ENCODE results near the gene DUOX1. TPM values are rescaled to one million over a fixed set of nuclear protein-coding genes. Genes with fewer than 3 reads are reported as not detected.

The DUOX1 gene
- total RNA-seq, 4 donors from 2014 or later, result 87.5 to 202 (median 122) TPM

DNA sequence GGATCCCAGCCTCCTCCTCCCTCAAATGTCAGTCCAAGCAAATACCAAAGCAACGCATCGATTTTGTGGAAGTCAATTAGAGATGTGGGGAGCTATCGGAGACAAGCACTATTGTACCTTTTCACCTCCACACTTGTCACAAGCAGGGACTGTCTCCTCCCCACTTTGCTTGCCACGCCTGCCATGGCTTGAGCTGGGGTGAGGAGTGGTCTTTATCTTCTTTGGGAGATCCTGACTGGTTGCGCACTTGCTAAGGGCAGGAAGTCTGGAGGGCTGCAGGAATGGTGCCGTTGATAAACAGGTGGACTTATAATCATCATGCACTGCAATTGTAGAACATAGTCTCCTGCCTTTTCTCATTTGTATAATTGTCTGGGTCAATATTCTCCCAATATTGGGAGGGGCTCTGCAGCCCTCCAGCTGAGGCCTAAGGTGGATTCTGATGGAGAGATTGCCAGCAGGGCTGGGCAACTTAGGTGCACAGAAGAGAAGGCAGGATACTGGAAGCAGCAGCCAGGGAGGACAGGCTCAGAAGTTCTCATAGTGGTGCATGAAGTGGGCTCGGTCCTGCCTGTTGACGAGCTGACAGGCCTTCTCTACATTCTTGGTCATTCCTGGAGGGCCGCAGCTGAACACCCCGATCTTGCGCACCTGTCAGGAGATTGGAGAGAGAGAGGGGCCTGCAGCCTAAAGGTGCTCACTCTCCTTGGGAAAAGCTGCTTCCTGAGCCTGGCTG is 36.0 kb upstream of the DUOX1 start:
- TF ChIP-seq, protein P1, sequence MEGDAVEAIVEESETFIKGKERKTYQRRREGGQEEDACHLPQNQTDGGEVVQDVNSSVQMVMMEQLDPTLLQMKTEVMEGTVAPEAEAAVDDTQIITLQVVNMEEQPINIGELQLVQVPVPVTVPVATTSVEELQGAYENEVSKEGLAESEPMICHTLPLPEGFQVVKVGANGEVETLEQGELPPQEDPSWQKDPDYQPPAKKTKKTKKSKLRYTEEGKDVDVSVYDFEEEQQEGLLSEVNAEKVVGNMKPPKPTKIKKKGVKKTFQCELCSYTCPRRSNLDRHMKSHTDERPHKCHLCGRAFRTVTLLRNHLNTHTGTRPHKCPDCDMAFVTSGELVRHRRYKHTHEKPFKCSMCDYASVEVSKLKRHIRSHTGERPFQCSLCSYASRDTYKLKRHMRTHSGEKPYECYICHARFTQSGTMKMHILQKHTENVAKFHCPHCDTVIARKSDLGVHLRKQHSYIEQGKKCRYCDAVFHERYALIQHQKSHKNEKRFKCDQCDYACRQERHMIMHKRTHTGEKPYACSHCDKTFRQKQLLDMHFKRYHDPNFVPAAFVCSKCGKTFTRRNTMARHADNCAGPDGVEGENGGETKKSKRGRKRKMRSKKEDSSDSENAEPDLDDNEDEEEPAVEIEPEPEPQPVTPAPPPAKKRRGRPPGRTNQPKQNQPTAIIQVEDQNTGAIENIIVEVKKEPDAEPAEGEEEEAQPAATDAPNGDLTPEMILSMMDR (IDR thresholded peaks at IDR 0.05), result no peak
- no peak for TF ChIP-seq POLR2A (IDR thresholded peaks at IDR 0.05)
- no peak for DNase-seq
- Histone ChIP-seq H3K27ac (no peak overlapping the region), H3K4me1 (no peaks in the 10 kb centered on the region), H3K4me3 (no peak overlapping the region), H3K36me3 (no peaks in the 10 kb centered on the region), H3K27me3 (peaks cover 0 to 16% (median 0%) of the 10 kb centered on the region in 4 donors), H3K9me3 (no peaks in the 10 kb centered on the region)
- WGBS, 2 donors, result 85 to 87% methylated on average over 3 to 11 of the region's 11 CpGs
- intact Hi-C loops (cut with DNase I), result no loop called here

DNA sequence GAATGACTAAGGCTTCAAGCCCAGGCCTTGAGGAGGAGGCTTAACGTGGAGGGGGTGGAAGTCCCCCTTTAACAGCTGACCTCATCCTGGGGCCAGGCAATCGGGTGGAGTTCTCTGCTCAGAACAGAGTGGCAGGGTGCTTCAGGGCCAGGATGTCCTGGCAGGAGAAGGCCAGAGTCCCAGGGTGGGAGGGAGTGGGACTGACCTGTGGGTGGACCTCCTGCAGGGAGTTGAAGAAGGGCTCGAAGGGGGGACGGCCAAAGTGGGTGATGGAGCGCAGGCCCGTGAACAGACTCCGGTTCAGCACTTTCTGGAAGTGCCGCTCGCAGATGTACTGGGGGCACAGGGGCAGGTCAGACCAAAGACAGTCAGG is 35.5 kb upstream of the DUOX1 start:
- 84% methylated on average over 9 of the region's 9 CpGs; no CpG with 5 or more reads in 1 of the 2 donors for WGBS, 2 donors
- DNase-seq, result no peak
- H3K9me3 ChIP-seq, result no peaks in the 10 kb centered on the region

DNA sequence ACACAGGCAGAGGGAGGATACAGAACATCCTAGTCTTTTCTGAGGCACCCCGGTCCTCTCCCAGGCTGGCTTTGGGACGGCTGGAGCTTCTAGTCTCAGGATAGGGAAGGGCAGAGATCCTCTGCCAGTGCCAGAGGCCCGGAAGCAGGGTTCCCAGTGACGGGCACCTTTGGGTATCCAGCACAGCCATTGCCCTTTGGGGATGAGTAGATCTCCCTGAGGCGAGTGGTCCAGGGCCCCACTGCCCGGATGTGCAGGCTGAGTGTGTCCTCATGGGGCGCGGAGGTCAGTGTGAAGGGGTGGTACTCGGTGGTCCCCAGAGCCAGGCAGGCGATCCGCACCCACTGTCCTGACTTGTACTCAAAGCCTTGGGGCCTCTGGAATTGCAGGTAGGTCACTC is 34.1 kb upstream of the DUOX1 start:
- Histone ChIP-seq H3K9me3 (no peaks in the 10 kb centered on the region), H3K27ac (no peak overlapping the region), H3K27me3 (peaks cover 0 to 10% (median 0%) of the 10 kb centered on the region in 4 donors), H3K4me1 (no peaks in the 10 kb centered on the region), H3K4me3 (no peak overlapping the region), H3K36me3 (no peaks in the 10 kb centered on the region)
- TF ChIP-seq, protein P1 (IDR thresholded peaks at IDR 0.05), result no peak
- no peak for TF ChIP-seq POLR2A (IDR thresholded peaks at IDR 0.05)
- intact Hi-C loops (cut with DNase I), result no loop called here
- 100% methylated on average over 3 of the region's 11 CpGs; no CpG with 5 or more reads in 1 of the 2 donors for WGBS, 2 donors
- DNase-seq, result no peak

More for the DNA sequence above, 35.5 kb upstream of the DUOX1 start:
- Histone ChIP-seq H3K27ac (no peak overlapping the region), H3K4me3 (no peak overlapping the region), H3K4me1 (no peaks in the 10 kb centered on the region), H3K27me3 (peaks cover 0 to 10% (median 0%) of the 10 kb centered on the region in 4 donors), H3K36me3 (no peaks in the 10 kb centered on the region)
- intact Hi-C loops (cut with DNase I), result no loop called here
- no peak for TF ChIP-seq POLR2A (IDR thresholded peaks at IDR 0.05)
- TF ChIP-seq, protein P1 (IDR thresholded peaks at IDR 0.05), result no peak

DNA sequence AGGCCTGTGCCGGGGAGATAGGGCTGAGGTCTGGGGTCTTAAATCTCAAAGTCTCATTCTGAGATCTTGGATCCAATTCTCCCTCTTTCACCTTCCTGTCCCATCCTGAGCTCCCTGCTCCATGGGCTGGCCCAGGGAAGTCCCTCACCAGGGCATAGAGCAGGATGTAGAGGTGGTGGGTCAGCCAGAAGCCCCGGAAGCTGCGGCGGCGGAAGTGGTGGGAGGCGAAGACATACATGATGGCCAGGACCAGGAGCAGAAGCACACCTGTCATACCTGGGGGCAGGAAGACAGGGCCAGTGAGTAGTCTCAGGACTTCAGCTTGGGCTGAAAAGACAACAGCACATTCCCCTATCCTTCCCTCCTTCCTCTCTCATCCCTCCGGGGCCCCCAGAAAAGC is 32.3 kb upstream of the DUOX1 start:
- DNase-seq, result no peak

DNA sequence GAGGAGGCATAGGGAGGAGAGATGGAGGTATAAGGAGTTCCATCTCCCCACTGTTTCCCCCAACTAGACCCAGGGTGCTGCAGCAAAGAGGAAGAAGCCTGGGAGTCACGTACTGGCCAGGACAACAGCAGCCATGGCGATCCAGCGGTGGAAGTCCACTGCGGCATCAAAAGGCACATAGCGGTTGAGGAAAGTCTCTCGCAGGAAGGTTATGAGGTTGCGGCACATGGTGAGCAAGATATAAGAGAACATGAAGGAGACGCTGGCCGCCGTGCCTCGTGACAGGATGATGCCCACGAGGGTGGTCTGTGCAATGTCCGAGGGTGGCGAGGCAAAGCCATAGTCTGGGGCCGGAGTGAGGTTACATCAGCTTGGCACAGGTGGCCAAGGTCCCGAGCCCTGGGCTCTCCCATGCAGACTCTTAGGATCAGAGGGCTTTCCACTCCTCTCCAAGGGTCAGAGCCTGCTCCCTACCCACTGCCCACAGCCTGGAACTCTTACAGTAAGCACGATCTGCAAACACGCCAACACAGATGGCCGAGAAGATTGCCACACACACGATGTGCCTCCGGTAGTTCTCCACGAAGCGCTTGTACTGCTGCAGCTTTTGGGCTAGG is 30.1 kb upstream of the DUOX1 start:
- no peak overlapping the region for H3K4me3 ChIP-seq
- TF ChIP-seq, protein P1 (IDR thresholded peaks at IDR 0.05), result no peak
- no peak for TF ChIP-seq POLR2A (IDR thresholded peaks at IDR 0.05)
- H3K4me1 ChIP-seq, result peaks cover 0 to 7% (median 0%) of the 10 kb centered on the region in 3 donors
- intact Hi-C loops (cut with DNase I), result no loop called here
- H3K27me3 ChIP-seq, result no peaks in the 10 kb centered on the region
- H3K27ac ChIP-seq, result no peak overlapping the region
- DNase-seq, result no peak
- no peaks in the 10 kb centered on the region for H3K9me3 ChIP-seq
- no peaks in the 10 kb centered on the region for H3K36me3 ChIP-seq
- 80 to 88% methylated on average over 16 to 21 of the region's 23 CpGs for WGBS, 2 donors

More for the DNA sequence above, 32.3 kb upstream of the DUOX1 start:
- Histone ChIP-seq H3K9me3 (no peaks in the 10 kb centered on the region), H3K36me3 (no peaks in the 10 kb centered on the region), H3K4me1 (peaks cover 0 to 5% (median 0%) of the 10 kb centered on the region in 3 donors), H3K27ac (no peak overlapping the region), H3K4me3 (no peak overlapping the region), H3K27me3 (no peaks in the 10 kb centered on the region)
- 80 to 88% methylated on average over 1 to 2 of the region's 7 CpGs for WGBS, 2 donors
- TF ChIP-seq POLR2A (IDR thresholded peaks at IDR 0.05), result no peak
- TF ChIP-seq, protein P1 (IDR thresholded peaks at IDR 0.05), result no peak
- intact Hi-C loops (cut with DNase I), result no loop called here
